ENCODE results near the gene MTA3. TPM values are rescaled to one million over a fixed set of nuclear protein-coding genes. Genes with fewer than 3 reads are reported as not detected.

The MTA3 gene
- total RNA-seq, 2 donors from 2014 or later = 22.7 to 30.9 TPM

- no peaks in the 10 kb centered on the region for H3K4me1 Mint-ChIP-seq
- peaks cover 7% of the 10 kb centered on the region for H3K36me3 Mint-ChIP-seq (ENCODE audit: low read depth)
Measured at GRCh38 chr2:42756150-42756775, 187.8 kb downstream of the MTA3 start.

GRCh38 chr2:42756966-42757513 is 188.6 kb downstream of the MTA3 start:
- ATAC-seq (replicated peaks) = no peak
- H3K4me3 Mint-ChIP-seq = no peak overlapping the region
- peaks cover 7% of the 10 kb centered on the region for H3K36me3 Mint-ChIP-seq (ENCODE audit: low read depth)
- no peaks in the 10 kb centered on the region for H3K27me3 Mint-ChIP-seq
- H3K27ac Mint-ChIP-seq = no peak overlapping the region
- no peaks in the 10 kb centered on the region for H3K9me3 Mint-ChIP-seq
- H3K4me1 Mint-ChIP-seq = no peaks in the 10 kb centered on the region

More at GRCh38 chr2:42756150-42756775, 187.8 kb downstream of the MTA3 start:
- no peaks in the 10 kb centered on the region for H3K27me3 Mint-ChIP-seq
- no peaks in the 10 kb centered on the region for H3K9me3 Mint-ChIP-seq
- ATAC-seq (replicated peaks) = no peak
- H3K4me3 Mint-ChIP-seq = no peak overlapping the region
- H3K27ac Mint-ChIP-seq = no peak overlapping the region

- Mint-ChIP-seq H3K27ac (no peak overlapping the region), H3K4me3 (no peak overlapping the region), H3K36me3 (ENCODE audit: low read depth) (no peaks in the 10 kb centered on the region), H3K27me3 (no peaks in the 10 kb centered on the region), H3K4me1 (no peaks in the 10 kb centered on the region), H3K9me3 (no peaks in the 10 kb centered on the region)
- ATAC-seq (replicated peaks) = no peak
Measured at GRCh38 chr2:42757981-42758740, 189.7 kb downstream of the MTA3 start.

- H3K27me3 Mint-ChIP-seq = no peaks in the 10 kb centered on the region
- H3K36me3 Mint-ChIP-seq (ENCODE audit: low read depth) = no peaks in the 10 kb centered on the region
- no peak for ATAC-seq (replicated peaks)
- no peaks in the 10 kb centered on the region for H3K9me3 Mint-ChIP-seq
- no peak overlapping the region for H3K27ac Mint-ChIP-seq
- no peak overlapping the region for H3K4me3 Mint-ChIP-seq
- H3K4me1 Mint-ChIP-seq = no peaks in the 10 kb centered on the region
Measured at GRCh38 chr2:42758751-42759150, 190.3 kb downstream of the MTA3 start.

- Mint-ChIP-seq H3K36me3 (ENCODE audit: low read depth) (no peaks in the 10 kb centered on the region), H3K4me1 (no peaks in the 10 kb centered on the region), H3K4me3 (no peak overlapping the region), H3K27me3 (no peaks in the 10 kb centered on the region), H3K9me3 (no peaks in the 10 kb centered on the region), H3K27ac (peak overlapping the region; percentile 42)
- no peak for ATAC-seq (replicated peaks)
Measured at GRCh38 chr2:42761554-42761953, 193.1 kb downstream of the MTA3 start.

DNA sequence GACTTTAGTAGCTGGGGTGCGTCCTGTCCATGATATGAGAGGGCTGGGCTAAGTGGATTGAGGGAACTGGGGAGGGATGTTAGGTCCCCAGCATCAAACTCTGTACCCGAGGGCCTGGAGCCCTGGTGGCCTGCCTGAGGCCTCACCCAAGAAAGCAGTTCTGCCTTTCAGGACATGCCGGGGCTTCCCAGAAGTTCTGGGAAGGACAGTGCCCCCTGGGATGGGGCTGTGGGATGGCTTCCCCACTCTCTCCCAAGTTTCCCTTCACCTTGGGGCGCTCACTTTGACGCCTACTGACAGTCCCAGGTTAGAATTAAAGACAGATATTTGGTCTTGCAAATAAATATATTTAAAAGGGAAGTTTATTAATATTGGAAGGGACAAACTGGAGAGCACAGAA is 193.7 kb downstream of the MTA3 start:
- Mint-ChIP-seq H3K36me3 (ENCODE audit: low read depth) (no peaks in the 10 kb centered on the region), H3K27me3 (no peaks in the 10 kb centered on the region), H3K4me3 (no peak overlapping the region), H3K27ac (no peak overlapping the region), H3K4me1 (no peaks in the 10 kb centered on the region), H3K9me3 (no peaks in the 10 kb centered on the region)
- no peak for ATAC-seq (replicated peaks)

- no peak for ATAC-seq (replicated peaks)
- Mint-ChIP-seq H3K27me3 (no peaks in the 10 kb centered on the region), H3K27ac (no peak overlapping the region), H3K36me3 (ENCODE audit: low read depth) (no peaks in the 10 kb centered on the region), H3K9me3 (no peaks in the 10 kb centered on the region), H3K4me1 (no peaks in the 10 kb centered on the region), H3K4me3 (no peak overlapping the region)
Measured at GRCh38 chr2:42762823-42763804, 194.7 kb downstream of the MTA3 start.

DNA sequence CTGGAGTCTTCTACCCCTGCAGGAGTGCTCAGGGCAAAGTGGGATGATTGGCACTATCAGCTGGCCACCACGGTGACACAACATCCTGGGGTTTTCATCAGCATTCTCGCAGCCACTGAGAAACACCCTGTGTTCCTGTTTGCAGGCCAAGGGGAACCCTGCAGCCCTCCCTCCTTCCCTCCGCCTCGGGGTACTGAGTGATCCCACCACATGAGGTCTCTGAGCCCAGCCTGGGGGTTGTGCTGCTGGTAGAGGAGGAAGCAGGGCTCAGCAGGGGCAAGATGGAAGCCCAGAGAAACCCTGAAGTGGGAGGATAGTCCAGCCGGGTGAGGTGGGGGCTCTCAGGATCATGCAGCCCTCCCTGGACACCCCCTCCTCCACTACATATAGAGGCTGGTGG is 195.7 kb downstream of the MTA3 start, which contains the start of gene OXER1:
Gene OXER1 (minus strand): TSS at position 40 of the 400 bp plus-strand sequence. CDS start 73 bp downstream, outside the sequence.
- no peaks in the 10 kb centered on the region for H3K36me3 Mint-ChIP-seq (ENCODE audit: low read depth)
- H3K9me3 Mint-ChIP-seq = no peaks in the 10 kb centered on the region
- no peak for ATAC-seq (replicated peaks)
- no peak within 1 kb of the TSS for H3K4me3 Mint-ChIP-seq
- H3K27me3 Mint-ChIP-seq = no peaks in the 10 kb centered on the region
- H3K27ac Mint-ChIP-seq = no peak within 1 kb of the TSS
- no peaks in the 10 kb centered on the region for H3K4me1 Mint-ChIP-seq

- Mint-ChIP-seq H3K27me3 (no peaks in the 10 kb centered on the region), H3K36me3 (ENCODE audit: low read depth) (no peaks in the 10 kb centered on the region), H3K4me1 (no peaks in the 10 kb centered on the region), H3K9me3 (no peaks in the 10 kb centered on the region), H3K27ac (no peak overlapping the region), H3K4me3 (no peak overlapping the region)
- no peak for ATAC-seq (replicated peaks)
Measured at GRCh38 chr2:42764901-42765300, 196.5 kb downstream of the MTA3 start.

DNA sequence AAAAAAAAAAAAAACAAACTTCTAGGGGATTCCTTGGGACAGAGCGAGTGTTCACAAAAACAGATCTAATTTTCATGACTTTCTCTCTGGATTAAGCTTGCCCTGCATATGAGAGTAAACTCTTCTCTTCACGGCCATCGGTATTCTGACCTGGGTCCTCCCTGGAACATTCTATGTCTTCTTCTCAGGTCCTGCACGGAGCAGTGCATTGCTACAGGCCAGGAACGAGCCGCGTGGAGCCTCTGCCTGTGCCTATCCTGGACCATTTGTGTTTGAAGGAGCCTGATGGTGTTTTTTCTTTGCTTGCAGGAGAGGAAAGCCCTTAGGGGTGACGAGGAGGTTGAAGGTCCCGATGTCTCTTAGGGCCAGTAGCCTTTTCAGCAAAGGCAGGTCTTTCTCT is 197.3 kb downstream of the MTA3 start:
- Mint-ChIP-seq H3K4me1 (no peaks in the 10 kb centered on the region), H3K4me3 (no peak overlapping the region), H3K36me3 (ENCODE audit: low read depth) (no peaks in the 10 kb centered on the region), H3K27me3 (no peaks in the 10 kb centered on the region), H3K27ac (no peak overlapping the region), H3K9me3 (no peaks in the 10 kb centered on the region)
- ATAC-seq (replicated peaks) = no peak

- Mint-ChIP-seq H3K27me3 (no peaks in the 10 kb centered on the region), H3K36me3 (ENCODE audit: low read depth) (no peaks in the 10 kb centered on the region), H3K27ac (peak overlapping the region; percentile 38), H3K4me1 (no peaks in the 10 kb centered on the region), H3K9me3 (no peaks in the 10 kb centered on the region), H3K4me3 (no peak overlapping the region)
- no peak for ATAC-seq (replicated peaks)
Measured at GRCh38 chr2:42767080-42767898, 198.9 kb downstream of the MTA3 start.

DNA sequence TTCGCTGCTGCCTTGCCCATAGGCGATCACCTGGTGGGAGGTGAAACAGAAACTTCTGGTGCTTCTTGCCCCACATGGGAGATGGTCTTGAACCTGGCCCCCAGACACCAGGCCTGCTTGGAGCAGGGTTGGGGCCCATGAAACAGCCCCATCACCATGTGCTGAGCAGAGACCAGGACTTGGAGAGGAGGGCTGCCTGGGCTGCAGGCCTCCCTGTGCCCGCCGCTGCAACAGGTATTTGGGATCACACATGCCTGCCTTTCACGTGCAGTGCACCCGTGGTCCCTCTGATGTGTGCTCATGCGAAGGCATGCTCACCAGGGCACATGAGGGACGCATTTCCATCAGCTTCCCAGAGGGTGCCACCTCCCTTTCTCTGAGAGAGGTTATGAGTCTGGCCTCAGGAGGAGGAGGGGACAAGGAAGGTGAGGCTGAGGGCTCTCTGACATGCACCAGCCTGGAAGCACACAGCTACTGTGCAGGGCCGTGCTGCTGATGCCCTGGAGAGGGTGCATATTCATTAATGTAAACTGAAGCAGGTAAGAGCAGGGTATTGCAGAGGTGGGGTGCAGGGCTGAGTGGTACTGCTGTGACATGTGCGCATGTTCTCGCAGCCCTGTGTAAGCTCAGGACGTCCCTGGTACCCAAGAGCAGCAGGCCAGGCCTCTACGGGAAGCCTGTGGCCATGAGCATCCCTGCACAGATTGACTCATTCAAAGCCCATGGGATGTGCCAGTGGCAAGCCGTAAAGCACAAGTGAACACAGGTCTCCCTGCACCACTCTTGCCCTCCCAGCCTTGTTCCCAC is 199.7 kb downstream of the MTA3 start:
- Mint-ChIP-seq H3K4me3 (no peak overlapping the region), H3K27ac (no peak overlapping the region), H3K36me3 (ENCODE audit: low read depth) (no peaks in the 10 kb centered on the region), H3K9me3 (no peaks in the 10 kb centered on the region), H3K4me1 (no peaks in the 10 kb centered on the region), H3K27me3 (no peaks in the 10 kb centered on the region)
- ATAC-seq (replicated peaks) = no peak

DNA sequence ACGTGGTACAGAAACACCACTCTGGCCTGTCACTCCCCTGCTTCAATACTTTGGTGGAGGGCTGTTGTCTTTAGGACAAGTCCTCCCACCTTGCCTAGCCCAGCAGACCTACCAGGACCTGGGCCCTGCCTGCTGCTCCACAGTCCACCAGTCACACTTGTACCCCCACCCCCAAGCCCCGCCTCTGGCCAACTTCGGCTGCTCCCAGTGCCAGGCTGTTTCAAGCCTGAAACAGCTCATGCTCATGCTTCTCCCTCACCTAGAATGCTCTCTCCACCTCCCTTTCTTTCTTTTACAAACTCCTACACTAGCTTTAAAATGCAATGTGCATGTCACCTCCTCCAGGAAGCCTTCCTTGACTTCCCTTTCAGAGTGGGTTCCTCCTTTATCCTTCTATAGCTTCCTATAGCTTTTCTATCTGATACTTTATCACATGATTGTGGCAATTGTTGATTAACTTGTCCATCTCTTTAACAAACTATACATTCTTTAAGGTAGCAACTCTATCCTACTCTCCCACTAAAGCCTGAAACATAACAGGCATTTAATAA is 200.3 kb downstream of the MTA3 start:
- H3K36me3 Mint-ChIP-seq (ENCODE audit: low read depth) = no peaks in the 10 kb centered on the region

More for the DNA sequence above, 200.3 kb downstream of the MTA3 start:
- Mint-ChIP-seq H3K27ac (no peak overlapping the region), H3K4me3 (no peak overlapping the region), H3K4me1 (no peaks in the 10 kb centered on the region), H3K27me3 (no peaks in the 10 kb centered on the region), H3K9me3 (no peaks in the 10 kb centered on the region)
- no peak for ATAC-seq (replicated peaks)
